ENCODE results near the gene OR8K3. TPM values are rescaled to one million over a fixed set of nuclear protein-coding genes. Genes with fewer than 3 reads are reported as not detected.

The OR8K3 gene
- total and polyA plus RNA-seq, 9 of the 15 experiments (the other 6 are each of a cell fraction or from before 2014, with no cell fraction given), result not detected

GRCh38 chr11:56307836-56308235, 7.1 kb upstream of the OR8K3 start:
- no peaks in the 10 kb centered on the region for H3K79me2 ChIP-seq (ENCODE audit: control insufficient read depth, insufficient read depth, low read length)
- ChIA-PET POLR2A (no interaction called here), CTCF (ENCODE audit: low intra/inter-chr PET ratio) (no interaction called here)
- H3K4me3 ChIP-seq, result no peak overlapping the region
- no peaks in the 10 kb centered on the region for H4K20me1 ChIP-seq (replicated peaks; ENCODE audit: control insufficient read depth, insufficient read depth, low read length)
- ATAC-seq (no peak), FAIRE-seq (no peak), DNase-seq (ENCODE audit: extremely low read depth in 1 of 4, low spot score in 3 of 4) (no peak)
- no peak for TF ChIP-seq CREB3 (tag; conservative IDR thresholded peaks at IDR 0.05; ENCODE audit: low read depth)
- no peak for TF ChIP-seq HINFP (tag; conservative IDR thresholded peaks at IDR 0.05; ENCODE audit: low read depth)
- TF ChIP-seq BDP1 (IDR thresholded peaks at IDR 0.05; ENCODE audit: insufficient read depth, insufficient read length), result no peak
- TF ChIP-seq SETDB1 (IDR thresholded peaks at IDR 0.05; ENCODE audit: low read length), result no peak
- TF ChIP-seq FOS (IDR thresholded peaks at IDR 0.05; ENCODE audit: extremely low read depth, insufficient read length), result no peak
- no peak for TF ChIP-seq MBD2 (IDR thresholded peaks at IDR 0.05; ENCODE audit: borderline replicate concordance, low read depth)
- no peak for TF ChIP-seq CBFA2T2 (conservative IDR thresholded peaks at IDR 0.05)
- no peak overlapping the region for H3K27ac ChIP-seq (ENCODE audit: extremely low read depth, low read depth, low read length)
- H3K9me3 ChIP-seq (replicated peaks; ENCODE audit: control insufficient read depth, insufficient read depth, low read depth, low read length), result no peaks in the 10 kb centered on the region
- intact Hi-C loops (cut with micrococcal nuclease) (no loop called here), in situ Hi-C loops (cut with MboI) (no loop called here)
- 3% methylated on average over 3 of the region's 3 CpGs for WGBS (ENCODE audit: insufficient coverage, low coverage, missing lambda C conversion rate)
- no peak overlapping the region for H3K4me2 ChIP-seq (ENCODE audit: insufficient read depth, low read length)
- H3K36me3 ChIP-seq (ENCODE audit: control insufficient read depth, insufficient read depth, low read length), result no peaks in the 10 kb centered on the region
- no peaks in the 10 kb centered on the region for H3K4me1 ChIP-seq (replicated peaks in 1 of 2; ENCODE audit: control insufficient read depth in 2 of 2, insufficient read depth in 2 of 2, low read length in 2 of 2)
- H3K27me3 ChIP-seq (ENCODE audit: control insufficient read depth in 2 of 2, insufficient read depth in 2 of 2, low read length in 2 of 2), result no peaks in the 10 kb centered on the region
- H3K9me1 ChIP-seq (ENCODE audit: control insufficient read depth, insufficient read depth, low read length), result no peaks in the 10 kb centered on the region
- no peak overlapping the region for H3K9ac ChIP-seq (ENCODE audit: insufficient read depth in 1 of 2, low read depth in 2 of 2, low read length in 2 of 2)
- no TSS peak for BruUV-seq (replicated peaks)
- no peak overlapping the region for H2AFZ ChIP-seq (ENCODE audit: low read depth, low read length)
